Neural cell (in vitro differentiated cells): ENCODE data around the gene SAMD1. TPM values are rescaled to one million over a fixed set of nuclear protein-coding genes. Genes with fewer than 3 reads are reported as not detected.
A peak's percentile ranks its signal among the peaks of the same experiment; 100 is the strongest.

Experiments
- H2AFZ ChIP-seq: fragments of 200-600, 300-800 bp; sonication (generic), shearing (Covaris generic); 2 replicates; pipeline ENCODE4 v1.6.0; 2014; ENCODE audit warnings: low read depth, mild to moderate bottlenecking, antibody characterized with exemption, low read length, moderate library complexity
- H3F3A ChIP-seq: fragments of 200-600 bp; shearing (Covaris generic); 2 replicates; pipeline ENCODE4 v1.6.1; 2016; ENCODE audit warnings: mild to moderate bottlenecking, moderate library complexity, mixed read lengths, antibody characterized with exemption, low read length; ENCODE audit not compliant: insufficient read depth, poor library complexity, severe bottlenecking
- H3K27ac ChIP-seq: fragments of 200-600, 300-800 bp; sonication (generic), shearing (Covaris generic); 2 replicates; pipeline ENCODE4 v1.5.1; 2014; ENCODE audit warnings: mild to moderate bottlenecking, low read length, moderate library complexity
- H3K27me3 ChIP-seq: fragments of 300-800, 200-600 bp; sonication (generic), shearing (Covaris generic); 2 replicates; pipeline ENCODE4 v1.6.0; 2014; ENCODE audit warnings: mild to moderate bottlenecking, low read depth, low read length, moderate library complexity; ENCODE audit not compliant: insufficient read depth
- H3K36me3 ChIP-seq: fragments of 300-800, 200-600 bp; sonication (generic), shearing (Covaris generic); 2 replicates; pipeline ENCODE4 v1.5.1; 2014; ENCODE audit warnings: mild to moderate bottlenecking, antibody characterized with exemption, low read length, moderate library complexity; ENCODE audit not compliant: insufficient read depth
- H3K4me2 ChIP-seq: fragments of 300-800, 200-600 bp; sonication (generic), shearing (Covaris generic); 2 replicates; pipeline ENCODE4 v1.6.0; 2014; ENCODE audit warnings: mild to moderate bottlenecking, low read length
- H3K4me3 ChIP-seq: fragments of 300-800, 200-600 bp; sonication (generic), shearing (Covaris generic); 2 replicates; pipeline ENCODE4 v1.5.1; 2014; ENCODE audit warnings: mild to moderate bottlenecking, low read length, moderate library complexity
- H3K79me2 ChIP-seq: fragments of 200-600 bp; shearing (Covaris generic); replicated peaks from 2 replicates; pipeline ENCODE4 v1.6.0; 2014; ENCODE audit warnings: mild to moderate bottlenecking, low read length, moderate library complexity; ENCODE audit not compliant: insufficient read depth
- H3K9ac ChIP-seq: fragments of 300-800, 200-600 bp; sonication (generic), shearing (Covaris generic); 2 replicates; pipeline ENCODE4 v1.6.1; 2016; ENCODE audit warnings: mild to moderate bottlenecking, low read length, mixed read lengths
- H3K9me2 ChIP-seq: fragments of 200-600 bp; shearing (Covaris generic); 2 replicates; pipeline ENCODE4 v1.6.1; 2016; ENCODE audit warnings: mild to moderate bottlenecking, low read length, mixed read lengths; ENCODE audit not compliant: insufficient read depth
- H3K9me3 ChIP-seq: fragments of 200-600, 300-800 bp; sonication (generic), shearing (Covaris generic); 2 replicates; pipeline ENCODE4 v1.6.1; 2016; ENCODE audit warnings: mild to moderate bottlenecking, mixed run types, low read length, moderate library complexity, mixed read lengths
- H4K20me1 ChIP-seq: fragments of 200-600 bp; shearing (Covaris generic); 2 replicates; pipeline ENCODE4 v1.6.1; 2016; ENCODE audit warnings: mild to moderate bottlenecking, mixed run types; ENCODE audit not compliant: insufficient read depth
- CTCF ChIP-seq: fragments of 450-650 bp; IDR thresholded peaks from 2 replicates; pipeline ENCODE4 v1.5.1; 2014; ENCODE audit warnings: antibody characterized with exemption, mild to moderate bottlenecking, moderate library complexity; ENCODE audit not compliant: poor library complexity, severe bottlenecking
- EP300 ChIP-seq: fragments of 450-650 bp; conservative IDR thresholded peaks from 2 replicates; pipeline ENCODE4 v1.6.1; 2014; ENCODE audit warnings: antibody characterized with exemption, mild to moderate bottlenecking, moderate library complexity; ENCODE audit not compliant: poor library complexity, severe bottlenecking
- EZH2 ChIP-seq: fragments of 200-600, 300-800 bp; shearing (Covaris generic), sonication (generic); IDR thresholded peaks from 2 replicates; pipeline ENCODE4 v1.6.1; 2014; ENCODE audit warnings: antibody characterized with exemption, low read length, borderline replicate concordance, mild to moderate bottlenecking; ENCODE audit not compliant: insufficient read depth, poor library complexity, severe bottlenecking
- MXI1 ChIP-seq: fragments of 450-650 bp; conservative IDR thresholded peaks from 2 replicates; pipeline ENCODE4 v1.6.1; 2014; ENCODE audit warnings: antibody characterized with exemption, mild to moderate bottlenecking; ENCODE audit not compliant: poor library complexity, severe bottlenecking
- POLR2AphosphoS5 ChIP-seq: IDR thresholded peaks from 2 replicates; pipeline ENCODE4 v1.6.1; 2012
- RAD21 ChIP-seq: fragments of 450-650 bp; conservative IDR thresholded peaks from 2 replicates; pipeline ENCODE4 v1.6.1; 2014; ENCODE audit warnings: antibody characterized with exemption, mild to moderate bottlenecking, moderate library complexity
- REST ChIP-seq: IDR thresholded peaks from 2 replicates; pipeline ENCODE4 v1.6.1; 2012; ENCODE audit warnings: borderline replicate concordance
- SMC3 ChIP-seq: fragments of 450-650 bp; conservative IDR thresholded peaks from 2 replicates; pipeline ENCODE4 v1.6.1; 2014; ENCODE audit warnings: antibody characterized with exemption, mild to moderate bottlenecking, moderate library complexity; ENCODE audit not compliant: poor library complexity
- TAF1 ChIP-seq: IDR thresholded peaks from 2 replicates; pipeline ENCODE4 v1.6.1; 2012; ENCODE audit warnings: low read depth
- polyA plus RNA-seq: library from polyadenylated mRNA; depleted of rRNA; stranded (reverse); fragments of >200 nt; gene quantifications from 2 replicates; pipeline ENCODE4 v1.2.3, GENCODE V29; 2014

SAMD1 gene
- polyA plus RNA-seq, 1 donor from 2014 or later = 38.1 TPM

- Histone ChIP-seq H4K20me1 (no peaks in the 10 kb centered on the region), H3F3A (no peaks in the 10 kb centered on the region), H3K9me3 (no peaks in the 10 kb centered on the region), H3K27me3 (no peaks in the 10 kb centered on the region), H3K9ac (peak overlapping the region; percentile 39), H2AFZ (no peak overlapping the region), H3K4me3 (peak overlapping the region; percentile 52), H3K27ac (no peak overlapping the region), H3K9me2 (no peaks in the 10 kb centered on the region), H3K36me3 (no peaks in the 10 kb centered on the region), H3K79me2 (peaks cover 29% of the 10 kb centered on the region), H3K4me2 (no peak overlapping the region)
- no peak for TF ChIP-seq EP300
- TF ChIP-seq POLR2AphosphoS5 = no peak
- no peak for TF ChIP-seq REST
- TF ChIP-seq CTCF = no peak
- TF ChIP-seq EZH2 = no peak
- no peak for TF ChIP-seq TAF1
- TF ChIP-seq SMC3 = no peak
- TF ChIP-seq RAD21 = no peak
- TF ChIP-seq MXI1 = no peak
Measured at GRCh38 chr19:14112809-14113385, 22.3 kb upstream of the SAMD1 start.

- Histone ChIP-seq H3K27ac (no peak overlapping the region), H3K9me3 (no peaks in the 10 kb centered on the region), H3K4me2 (no peak overlapping the region), H3F3A (no peaks in the 10 kb centered on the region), H2AFZ (no peak overlapping the region), H3K79me2 (peaks cover 29% of the 10 kb centered on the region), H3K36me3 (no peaks in the 10 kb centered on the region), H3K9me2 (no peaks in the 10 kb centered on the region), H4K20me1 (no peaks in the 10 kb centered on the region), H3K4me3 (peak overlapping the region; percentile 52), H3K27me3 (no peaks in the 10 kb centered on the region), H3K9ac (peak overlapping the region; percentile 39)
- no peak for TF ChIP-seq RAD21
- TF ChIP-seq POLR2AphosphoS5 = no peak
- TF ChIP-seq CTCF = no peak
- no peak for TF ChIP-seq MXI1
- TF ChIP-seq EP300 = no peak
- no peak for TF ChIP-seq TAF1
- no peak for TF ChIP-seq EZH2
- TF ChIP-seq REST = no peak
- TF ChIP-seq SMC3 = no peak
Measured at GRCh38 chr19:14112051-14112808, 21.7 kb upstream of the SAMD1 start.
